ENCODE measurements around the gene UBE4A. TPM values are rescaled to one million over a fixed set of nuclear protein-coding genes. Genes with fewer than 3 reads are reported as not detected.

The UBE4A gene
- polyA plus RNA-seq, 1 donor (not counting 4 experiments of a cell fraction or from before 2014, with no cell fraction given) = 19.5 TPM

DNA sequence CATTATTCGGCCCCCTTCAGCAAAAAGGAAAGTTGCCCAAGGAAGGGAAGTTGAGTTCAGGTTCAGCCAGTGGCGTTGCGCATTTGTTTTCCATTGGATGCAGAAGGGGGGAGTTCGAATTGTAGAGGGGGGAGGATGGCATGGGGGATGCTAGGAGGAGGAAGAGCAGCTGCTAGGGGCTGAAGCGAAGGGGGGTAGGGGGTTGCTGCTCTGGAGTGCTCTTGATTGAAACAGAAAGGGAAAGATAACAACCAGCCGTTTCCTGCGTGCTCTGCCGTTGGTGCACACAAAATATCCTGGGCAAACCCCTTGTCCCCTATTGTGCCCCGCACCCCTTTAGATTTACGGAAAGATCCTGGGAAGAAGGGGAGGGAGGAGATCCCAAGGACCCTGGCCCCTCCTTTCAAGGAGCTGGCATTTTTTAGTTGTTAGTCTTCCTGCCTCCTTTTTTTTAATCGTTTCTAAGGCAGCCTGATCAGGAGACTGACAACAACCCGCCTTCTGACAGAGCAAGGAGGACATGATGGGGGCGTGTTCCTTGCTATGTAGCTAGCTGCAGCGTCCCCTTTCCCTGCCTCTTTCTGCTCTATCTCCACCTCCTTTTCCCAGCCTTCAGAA, 79.0 kb downstream of the UBE4A start:
- TF ChIP-seq, protein P1, sequence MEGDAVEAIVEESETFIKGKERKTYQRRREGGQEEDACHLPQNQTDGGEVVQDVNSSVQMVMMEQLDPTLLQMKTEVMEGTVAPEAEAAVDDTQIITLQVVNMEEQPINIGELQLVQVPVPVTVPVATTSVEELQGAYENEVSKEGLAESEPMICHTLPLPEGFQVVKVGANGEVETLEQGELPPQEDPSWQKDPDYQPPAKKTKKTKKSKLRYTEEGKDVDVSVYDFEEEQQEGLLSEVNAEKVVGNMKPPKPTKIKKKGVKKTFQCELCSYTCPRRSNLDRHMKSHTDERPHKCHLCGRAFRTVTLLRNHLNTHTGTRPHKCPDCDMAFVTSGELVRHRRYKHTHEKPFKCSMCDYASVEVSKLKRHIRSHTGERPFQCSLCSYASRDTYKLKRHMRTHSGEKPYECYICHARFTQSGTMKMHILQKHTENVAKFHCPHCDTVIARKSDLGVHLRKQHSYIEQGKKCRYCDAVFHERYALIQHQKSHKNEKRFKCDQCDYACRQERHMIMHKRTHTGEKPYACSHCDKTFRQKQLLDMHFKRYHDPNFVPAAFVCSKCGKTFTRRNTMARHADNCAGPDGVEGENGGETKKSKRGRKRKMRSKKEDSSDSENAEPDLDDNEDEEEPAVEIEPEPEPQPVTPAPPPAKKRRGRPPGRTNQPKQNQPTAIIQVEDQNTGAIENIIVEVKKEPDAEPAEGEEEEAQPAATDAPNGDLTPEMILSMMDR (optimal IDR thresholded peaks at IDR 0.05 in 1 of 3, IDR thresholded peaks at IDR 0.05 in 1 of 3, conservative IDR thresholded peaks at IDR 0.05 in 1 of 3; ENCODE audit: extremely low read depth in 1 of 3, insufficient read depth in 2 of 3, low read length in 3 of 3) = peak in 1 of 3 experiments; percentile 5
- no peak for TF ChIP-seq EZH2 (IDR thresholded peaks at IDR 0.05; ENCODE audit: low read length)
- peak overlapping the region; percentile 76 for H3K4me2 ChIP-seq (ENCODE audit: control insufficient read depth, extremely low read depth, insufficient read depth, low read depth, low read length)
- H3K4me1 ChIP-seq (ENCODE audit: control insufficient read depth, extremely low read depth, insufficient read depth, low read length) = peaks cover 34% of the 10 kb centered on the region
- DNase-seq (ENCODE audit: low read depth, low spot score) (no peak), FAIRE-seq (peak; percentile 52)
- peak overlapping the region; percentile 67 for H3K27ac ChIP-seq (ENCODE audit: control insufficient read depth, insufficient read depth, low read length)
- H3K9me1 ChIP-seq (ENCODE audit: control insufficient read depth, extremely low read depth, insufficient read depth, low read length) = no peaks in the 10 kb centered on the region
- peaks cover 68% of the 10 kb centered on the region for H3K79me2 ChIP-seq (ENCODE audit: control insufficient read depth, insufficient read depth, low read length)
- peaks cover 0 to 3% of the 10 kb centered on the region in 2 experiments for H3K36me3 ChIP-seq (ENCODE audit: control insufficient read depth in 2 of 2, extremely low read depth in 1 of 2, insufficient read depth in 2 of 2, low read length in 2 of 2)
- H3K9ac ChIP-seq (ENCODE audit: control insufficient read depth, extremely low read depth, insufficient read depth, low read length) = peak overlapping the region; percentile 81
- peaks cover 16% of the 10 kb centered on the region for H4K20me1 ChIP-seq (ENCODE audit: control insufficient read depth, extremely low read depth, insufficient read depth, low read length)
- dilution Hi-C loops (cut with MboI; ENCODE audit: extremely low pct_ligation_motif_present, low sequenced_read_pairs) = no loop called here
- no peaks in the 10 kb centered on the region for H3K27me3 ChIP-seq (ENCODE audit: control insufficient read depth, extremely low read depth, insufficient read depth, low read length)
- H2AFZ ChIP-seq (ENCODE audit: control insufficient read depth, low read length) = no peak overlapping the region
- H3K9me3 ChIP-seq (ENCODE audit: control insufficient read depth, low read depth, low read length) = no peaks in the 10 kb centered on the region
- peak overlapping the region; percentile 84 to 94 (median 87) for H3K4me3 ChIP-seq (ENCODE audit: control insufficient read depth in 2 of 3, extremely low read depth in 1 of 3, insufficient read depth in 2 of 3, low read depth in 1 of 3, low read length in 3 of 3)

DNA sequence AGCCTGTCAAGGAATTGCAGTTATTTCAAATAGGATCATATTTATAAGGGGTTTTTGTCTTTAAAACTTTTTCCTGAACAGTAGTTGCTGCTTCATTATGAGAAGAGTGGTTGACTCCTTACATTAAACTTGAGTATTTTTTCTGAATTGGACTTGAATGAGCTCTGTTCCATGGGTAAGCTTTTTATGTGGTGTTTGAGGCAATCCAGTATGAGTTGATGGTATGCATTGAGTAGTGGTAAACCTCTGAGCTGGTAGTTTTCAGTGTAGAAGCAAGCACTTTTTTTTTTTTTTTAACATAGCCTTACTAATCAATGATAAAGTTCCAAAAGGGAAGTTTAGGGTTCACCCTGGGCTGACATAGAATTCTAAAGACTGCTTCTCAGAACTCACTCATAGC, 80.2 kb downstream of the UBE4A start:
- Histone ChIP-seq H3K27ac (ENCODE audit: control insufficient read depth, insufficient read depth, low read length) (no peak overlapping the region), H3K4me2 (ENCODE audit: control insufficient read depth, extremely low read depth, insufficient read depth, low read depth, low read length) (no peak overlapping the region), H2AFZ (ENCODE audit: control insufficient read depth, low read length) (no peak overlapping the region), H3K36me3 (ENCODE audit: control insufficient read depth in 2 of 2, extremely low read depth in 1 of 2, insufficient read depth in 2 of 2, low read length in 2 of 2) (peaks cover 0 to 3% of the 10 kb centered on the region in 2 experiments), H3K79me2 (ENCODE audit: control insufficient read depth, insufficient read depth, low read length) (peaks cover 80% of the 10 kb centered on the region), H3K4me3 (ENCODE audit: control insufficient read depth in 2 of 3, extremely low read depth in 1 of 3, insufficient read depth in 2 of 3, low read depth in 1 of 3, low read length in 3 of 3) (no peak overlapping the region), H3K9me3 (ENCODE audit: control insufficient read depth, low read depth, low read length) (no peaks in the 10 kb centered on the region), H3K4me1 (ENCODE audit: control insufficient read depth, extremely low read depth, insufficient read depth, low read length) (peaks cover 30% of the 10 kb centered on the region), H3K9ac (ENCODE audit: control insufficient read depth, extremely low read depth, insufficient read depth, low read length) (no peak overlapping the region), H3K9me1 (ENCODE audit: control insufficient read depth, extremely low read depth, insufficient read depth, low read length) (no peaks in the 10 kb centered on the region), H4K20me1 (ENCODE audit: control insufficient read depth, extremely low read depth, insufficient read depth, low read length) (peaks cover 16% of the 10 kb centered on the region), H3K27me3 (ENCODE audit: control insufficient read depth, extremely low read depth, insufficient read depth, low read length) (no peaks in the 10 kb centered on the region)
- no peak for TF ChIP-seq EZH2 (IDR thresholded peaks at IDR 0.05; ENCODE audit: low read length)
- TF ChIP-seq, protein P1 (optimal IDR thresholded peaks at IDR 0.05 in 1 of 3, IDR thresholded peaks at IDR 0.05 in 1 of 3, conservative IDR thresholded peaks at IDR 0.05 in 1 of 3; ENCODE audit: extremely low read depth in 1 of 3, insufficient read depth in 2 of 3, low read length in 3 of 3) = no peak
- FAIRE-seq = no peak
- DNase-seq (ENCODE audit: low read depth, low spot score) = no peak
- dilution Hi-C loops (cut with MboI; ENCODE audit: extremely low pct_ligation_motif_present, low sequenced_read_pairs) = no loop called here

Measured in keratinocyte (primary cell).